H1 (cell line): Measurements from ENCODE around the gene HNRNPM. TPM values are rescaled to one million over a fixed set of nuclear protein-coding genes. Genes with fewer than 3 reads are reported as not detected.

Experiments used
- CTCF ChIA-PET: fragments of 300-600 bp; sonication (Branson Sonifier 250); formaldehyde crosslinking; loops from one replicate; lab custom pipeline; 2021; ENCODE audit not compliant: partially characterized antibody; lab: Charles Lee
- POLR2A ChIA-PET: fragments of 300-600 bp; sonication (Branson Sonifier 250); formaldehyde crosslinking; loops from one replicate; lab custom pipeline; 2021; ENCODE audit warnings: inconsistent platforms; ENCODE audit not compliant: partially characterized antibody; lab: Charles Lee
- DNase-seq, 2 experiments: peaks; one replicate each; pipeline versions ENCODE4 v3.0.0 to v3.0.0-alpha.2; 2010 to 2022; ENCODE audit warnings: low spot score in 2 of 2, low read depth in 1 of 2, mixed read lengths in 1 of 2
- FAIRE-seq: peaks from 2 replicates; lab custom pipeline; 2011; peaks lifted over from hg19 to GRCh38; lab: Jason Lieb, UNC
- H2AFZ ChIP-seq: 2 replicates; pipeline ENCODE4 v1.8.1; 2012; ENCODE audit warnings: low read length, inconsistent platforms
- H2AK5ac ChIP-seq: 2 replicates; pipeline ENCODE4 v1.6.1; 2013; ENCODE audit warnings: low read depth, low read length
- H2BK120ac ChIP-seq: replicated peaks from 2 replicates; pipeline ENCODE3; 2013; ENCODE audit warnings: low read depth, low read length, inconsistent platforms
- H2BK12ac ChIP-seq: 2 replicates; pipeline ENCODE4 v1.6.1; 2013; ENCODE audit warnings: low read depth, low read length
- H2BK15ac ChIP-seq: 2 replicates; pipeline ENCODE4 v1.6.1; 2013; ENCODE audit warnings: low read length
- H2BK20ac ChIP-seq: 2 replicates; pipeline ENCODE4 v1.6.1; 2013; ENCODE audit warnings: low read length
- H2BK5ac ChIP-seq: 2 replicates; pipeline ENCODE4 v1.6.1; 2013; ENCODE audit warnings: low read depth, low read length
- H3K14ac ChIP-seq: 2 replicates; pipeline ENCODE4 v1.6.1; 2013; ENCODE audit warnings: inconsistent platforms; ENCODE audit not compliant: insufficient read length
- H3K18ac ChIP-seq: 2 replicates; pipeline ENCODE4 v1.6.1; 2013; ENCODE audit warnings: low read length; ENCODE audit errors: extremely low read depth
- H3K23ac ChIP-seq: 2 replicates; pipeline ENCODE4 v1.6.1; 2013; ENCODE audit warnings: inconsistent platforms; ENCODE audit not compliant: insufficient read length
- H3K23me2 ChIP-seq: 2 replicates; pipeline ENCODE4 v1.6.1; 2013; ENCODE audit warnings: low read depth, low read length
- H3K27ac ChIP-seq: 2 replicates; pipeline ENCODE4 v1.6.1; 2011; ENCODE audit warnings: low read depth, low read length, inconsistent platforms
- H3K27me3 ChIP-seq, 4 experiments: replicated peaks in 1 of 4; 1 replicate in 1 of 4; 2 replicates in 3 of 4; pipeline versions ENCODE4 v1.6.1 to v1.8.1; 2011 to 2013; ENCODE audit warnings: low read length in 3 of 4, mild to moderate bottlenecking in 3 of 4, inconsistent platforms in 2 of 4, mixed read lengths in 2 of 4, moderate library complexity in 1 of 4; ENCODE audit not compliant: control insufficient read depth in 3 of 4, insufficient read depth in 3 of 4; ENCODE audit errors: extremely low read depth in 1 of 4
- H3K36me3 ChIP-seq, 4 experiments: 2 replicates each; pipeline versions ENCODE4 v1.6.1 to v1.8.1; 2011 to 2013; ENCODE audit warnings: mild to moderate bottlenecking in 4 of 4, low read length in 3 of 4, moderate library complexity in 2 of 4, control low read depth in 1 of 4, inconsistent platforms in 1 of 4; ENCODE audit not compliant: insufficient read depth in 4 of 4, control insufficient read depth in 2 of 4
- H3K4ac ChIP-seq: replicated peaks from 2 replicates; pipeline ENCODE3; 2013; ENCODE audit warnings: low read length, low read depth, mixed read lengths, inconsistent platforms; ENCODE audit not compliant: insufficient read length
- H3K4me1 ChIP-seq, 4 experiments: replicated peaks in 1 of 4; 1 replicate in 1 of 4; 2 replicates in 3 of 4; pipeline versions ENCODE4 v1.6.1 to v1.8.1; 2011 to 2013; ENCODE audit warnings: low read length in 3 of 4, inconsistent platforms in 2 of 4, mixed read lengths in 1 of 4; ENCODE audit not compliant: insufficient read depth in 4 of 4, control insufficient read depth in 3 of 4
- H3K4me2 ChIP-seq, 2 experiments: 2 replicates each; pipeline versions ENCODE4 v1.6.1 to v1.8.1; 2011 to 2013; ENCODE audit warnings: low read depth in 2 of 2, low read length in 2 of 2, control low read depth in 1 of 2, inconsistent platforms in 1 of 2, mild to moderate bottlenecking in 1 of 2; ENCODE audit not compliant: insufficient read depth in 1 of 2
- H3K4me3 ChIP-seq, 4 experiments: fragments of 200-600, 300-600 bp in 1 of 4; sonication (generic), shearing (Covaris generic), sonication (Bioruptor Twin) in 1 of 4; 2 replicates each; pipeline versions ENCODE4 v1.5.1 to v1.8.1; 2011 to 2016; ENCODE audit warnings: low read length in 4 of 4, low read depth in 3 of 4, control low read depth in 2 of 4, inconsistent platforms in 2 of 4, mild to moderate bottlenecking in 2 of 4, mixed read lengths in 1 of 4, moderate library complexity in 1 of 4; ENCODE audit not compliant: insufficient read depth in 2 of 4; ENCODE audit errors: extremely low read depth in 1 of 4
- H3K56ac ChIP-seq: replicated peaks from 2 replicates; pipeline ENCODE3; 2013; ENCODE audit warnings: low read depth, mild to moderate bottlenecking, mixed read lengths, low read length, inconsistent platforms; ENCODE audit not compliant: insufficient read length
- H3K79me1 ChIP-seq: 2 replicates; pipeline ENCODE4 v1.6.1; 2013; ENCODE audit warnings: low read depth, low read length, control low read depth
- H3K79me2 ChIP-seq, 2 experiments: 2 replicates each; pipeline versions ENCODE4 v1.6.1 to v1.8.1; 2012 to 2013; ENCODE audit warnings: low read length in 2 of 2, mild to moderate bottlenecking in 2 of 2, inconsistent platforms in 1 of 2; ENCODE audit not compliant: insufficient read depth in 2 of 2, control insufficient read depth in 1 of 2
- H3K9ac ChIP-seq, 4 experiments: replicated peaks in 1 of 4; 1 replicate in 1 of 4; 2 replicates in 3 of 4; pipeline versions ENCODE4 v1.6.1 to v1.8.1; 2011 to 2013; ENCODE audit warnings: low read depth in 3 of 4, low read length in 3 of 4, control low read depth in 2 of 4, mild to moderate bottlenecking in 2 of 4, moderate library complexity in 2 of 4, inconsistent platforms in 1 of 4; ENCODE audit errors: extremely low read depth in 1 of 4
- H3K9me3 ChIP-seq, 2 experiments: 2 replicates each; pipeline versions ENCODE4 v1.6.1 to v1.8.1; 2012 to 2013; ENCODE audit warnings: mild to moderate bottlenecking in 2 of 2, moderate library complexity in 2 of 2, control low read depth in 1 of 2, inconsistent platforms in 1 of 2, low read depth in 1 of 2, low read length in 1 of 2, mixed read lengths in 1 of 2; ENCODE audit not compliant: insufficient read depth in 2 of 2
- H4K20me1 ChIP-seq, 2 experiments: replicated peaks in 1 of 2; 2 replicates each; pipeline versions ENCODE3 to v1.8.1; 2011 to 2013; ENCODE audit warnings: inconsistent platforms in 2 of 2, low read length in 2 of 2, mild to moderate bottlenecking in 1 of 2; ENCODE audit not compliant: insufficient read depth in 2 of 2, control insufficient read depth in 1 of 2
- H4K5ac ChIP-seq: 2 replicates; pipeline ENCODE4 v1.6.1; 2013; ENCODE audit warnings: low read length, low read depth, mixed read lengths, inconsistent platforms; ENCODE audit not compliant: insufficient read length
- H4K8ac ChIP-seq: 2 replicates; pipeline ENCODE4 v1.8.0; 2013; ENCODE audit warnings: mild to moderate bottlenecking, moderate library complexity, low read length, inconsistent platforms; ENCODE audit not compliant: insufficient read depth; ENCODE audit errors: extremely low read depth
- H4K91ac ChIP-seq: replicated peaks from 2 replicates; pipeline ENCODE3; 2013; ENCODE audit warnings: low read length, mixed read lengths, inconsistent platforms; ENCODE audit not compliant: insufficient read length
- BCL11A ChIP-seq, 2 experiments: IDR thresholded peaks; one replicate each; pipeline ENCODE4 v1.6.1; 2011; ENCODE audit warnings: low read depth in 2 of 2, low read length in 2 of 2, mild to moderate bottlenecking in 2 of 2
- RBBP5 ChIP-seq: IDR thresholded peaks from 2 replicates; pipeline ENCODE4 v1.7.1; 2012; ENCODE audit warnings: low read depth, mild to moderate bottlenecking, inconsistent platforms, low read length, moderate library complexity, borderline replicate concordance
- SIN3A ChIP-seq, 2 experiments: IDR thresholded peaks in 1 of 2; conservative IDR thresholded peaks in 1 of 2; 2 replicates each; pipeline ENCODE4 v1.6.1; 2011 to 2012; ENCODE audit warnings: low read length in 2 of 2, improper control_type of control experiment in 1 of 2, low read depth in 1 of 2, mild to moderate bottlenecking in 1 of 2
- SP1 ChIP-seq: IDR thresholded peaks from 2 replicates; pipeline ENCODE4 v1.6.1; 2011; ENCODE audit warnings: low read depth, low read length
- SP2 ChIP-seq: IDR thresholded peaks from 2 replicates; pipeline ENCODE4 v1.6.1; 2012; ENCODE audit warnings: mild to moderate bottlenecking, low read length, inconsistent platforms
- SUZ12 ChIP-seq: fragments of 200-600 bp; sonication (generic); IDR thresholded peaks from 2 replicates; pipeline ENCODE4 v1.6.1; 2012; ENCODE audit warnings: mild to moderate bottlenecking, inconsistent platforms, low read length, moderate library complexity, mixed read lengths
- YY1 ChIP-seq: IDR thresholded peaks from 2 replicates; pipeline ENCODE4 v1.6.1; 2011; ENCODE audit warnings: low read depth, mild to moderate bottlenecking, low read length
- WGBS, 2 experiments: shearing (Covaris generic) in 1 of 2; methylation state at CpG; one replicate each; pipeline versions ENCODE4 v1.1.6 to v1.1.7; 2013 to 2015; ENCODE audit warnings: low lambda C conversion rate in 2 of 2, mixed read lengths in 2 of 2, inconsistent platforms in 1 of 2, low coverage in 1 of 2, missing lambda C conversion rate in 1 of 2; ENCODE audit not compliant: insufficient replicate concordance in 2 of 2, insufficient coverage in 1 of 2, insufficient read length in 1 of 2; ENCODE audit errors: extremely low coverage in 1 of 2, missing lambda C conversion rate in 1 of 2; 5-methylcytosine and 5-hydroxymethylcytosine counted together
- polyA plus RNA-seq, 7 experiments: library from polyadenylated mRNA; depleted of rRNA in 3 of 7; stranded (reverse) in 5 of 7; unstranded in 2 of 7; fragments of >200 nt in 5 of 7; fragments of 200-250 nt in 2 of 7; gene quantifications; 1 replicate in 5 of 7; 2 replicates in 1 of 7; 4 replicates in 1 of 7; pipeline versions ENCODE4 v1.2.1 to v1.2.3, GENCODE V29; 2011 to 2013; ENCODE audit warnings: missing spikeins in 2 of 7, mixed read lengths in 2 of 7
- total RNA-seq: library from RNA; stranded (reverse); fragmentation: NEBNext Ultra II Directional; extraction: Animal tissue kit (Norgen Biotek cat#: 25700); gene quantifications from 2 replicates; pipeline ENCODE4 v1.2.1, GENCODE V29; 2021

HNRNPM gene
- total and polyA plus RNA-seq, 2 of the 8 experiments (the other 6 are each of a cell fraction or from before 2014, with no cell fraction given), result 375 to 474 TPM

- Histone ChIP-seq H3K4me1 (no peaks in the 10 kb centered on the region; a peak in 1 of 7 replicates), H3K4me2 (no peak overlapping the region), H4K91ac (no peak overlapping the region), H2AFZ (no peak overlapping the region), H3K79me2 (peaks cover 0 to 47% of the 10 kb centered on the region in 2 experiments; a peak in 2 of 4 replicates), H3K23me2 (no peaks in the 10 kb centered on the region; the same call in 1 of the 2 replicates), H2BK15ac (no peak overlapping the region), H2AK5ac (no peak overlapping the region), H3K4ac (no peak overlapping the region), H3K36me3 (peaks cover 33 to 75% (median 54%) of the 10 kb centered on the region in 4 experiments), H2BK20ac (no peak overlapping the region), H3K27me3 (no peaks in the 10 kb centered on the region), H2BK120ac (no peak overlapping the region), H3K23ac (no peak overlapping the region), H4K20me1 (peaks cover 22 to 49% of the 10 kb centered on the region in 2 experiments), H3K18ac (no peak overlapping the region), H3K9ac (no peak overlapping the region), H3K56ac (no peak overlapping the region), H4K5ac (no peak overlapping the region), H2BK5ac (no peak overlapping the region), H2BK12ac (no peak overlapping the region), H3K27ac (no peak overlapping the region), H3K4me3 (no peak overlapping the region), H3K79me1 (peaks cover 20% of the 10 kb centered on the region), H4K8ac (no peak overlapping the region), H3K14ac (no peak overlapping the region), H3K9me3 (no peaks in the 10 kb centered on the region)
- TF ChIP-seq SP1, result no peak
- no peak for TF ChIP-seq BCL11A (IDR thresholded peaks at IDR 0.05; ENCODE audit: low read depth in 2 of 2, low read length in 2 of 2)
- no peak for TF ChIP-seq SUZ12
- TF ChIP-seq SP2, result no peak
- TF ChIP-seq RBBP5, result no peak
- no peak for TF ChIP-seq YY1
- no peak for TF ChIP-seq SIN3A (conservative IDR thresholded peaks at IDR 0.05 in 1 of 2, IDR thresholded peaks at IDR 0.05 in 1 of 2; ENCODE audit: low read depth in 1 of 2, low read length in 2 of 2)
- POLR2A ChIA-PET, result interaction anchor here (2.2 to 2.7 kb wide), 2 partner anchors 22 to 38 kb away, joined by 5 to 11 read pairs; no protein-coding TSS in a partner anchor
- CTCF ChIA-PET, result interaction anchor here (0.6 to 2.5 kb wide), 5 partner anchors 8 to 96 kb away, joined by 3 to 9 read pairs (median 4); no protein-coding TSS in a partner anchor
- DNase-seq (no peak), FAIRE-seq (no peak)
- 95% methylated on average over 17 of the region's 18 CpGs; no CpG with 5 or more reads in 1 of the 2 experiments for WGBS, 2 experiments
These were observed 39.6 kb downstream of the HNRNPM start for GRCh38 chr19:8484331-8484894.
